Calu3 (cell line): ENCODE data around the gene UTP3. TPM values are rescaled to one million over a fixed set of nuclear protein-coding genes. Genes with fewer than 3 reads are reported as not detected.
"Not testable (repeated sequence)": the region's sequence is repeated elsewhere in the genome, so short reads cannot be mapped to it uniquely, and the experiment has no call there.

Source experiments
- BruUV-seq: library from RNA; stranded (reverse); fragments of 400-500 nt; replicated peaks from 2 replicates; lab custom pipeline; 2021; lab: Mats Ljungman, UMichigan
- CTCF ChIA-PET: fragments of 300-600 bp; sonication (Branson Sonifier 250); formaldehyde crosslinking; loops from one replicate; lab custom pipeline; 2022; ENCODE audit warnings: antibody characterized with exemption; lab: Charles Lee
- DNase-seq: peaks from one replicate; pipeline ENCODE4 v3.0.0; 2022
- H3K27ac Mint-ChIP-seq: one replicate; pipeline ENCODE4 v1.8.0; 2022; ENCODE audit warnings: mixed read lengths; ENCODE audit not compliant: unreplicated experiment
- H3K27me3 Mint-ChIP-seq: one replicate; pipeline ENCODE4 v1.8.0; 2022; ENCODE audit warnings: mixed read lengths; ENCODE audit not compliant: unreplicated experiment
- H3K36me3 Mint-ChIP-seq: one replicate; pipeline ENCODE4 v1.8.0; 2022; ENCODE audit warnings: mild to moderate bottlenecking, moderate library complexity, mixed read lengths; ENCODE audit not compliant: insufficient read depth, unreplicated experiment
- H3K4me1 Mint-ChIP-seq: one replicate; pipeline ENCODE4 v1.8.0; 2022; ENCODE audit warnings: mild to moderate bottlenecking, low read depth, mixed read lengths; ENCODE audit not compliant: unreplicated experiment
- H3K4me3 Mint-ChIP-seq: one replicate; pipeline ENCODE4 v1.8.0; 2022; ENCODE audit warnings: mild to moderate bottlenecking, low read depth, moderate library complexity, mixed read lengths; ENCODE audit not compliant: unreplicated experiment
- H3K9me3 Mint-ChIP-seq: one replicate; pipeline ENCODE4 v1.8.0; 2022; ENCODE audit warnings: low read depth, mixed read lengths; ENCODE audit not compliant: unreplicated experiment
- CTCF ChIP-seq: fragments of 200-600 bp; IDR thresholded peaks from one replicate; pipeline ENCODE4 v1.8.0; 2022; ENCODE audit warnings: antibody characterized with exemption; ENCODE audit not compliant: unreplicated experiment
- intact Hi-C: fragments of 100-400 bp; cut with micrococcal nuclease; formaldehyde crosslinking; loops from one replicate; pipeline ENCODE4 v1.10.0; 2022; ENCODE audit not compliant: unreplicated experiment
- total RNA-seq: library from RNA; stranded (reverse); gene quantifications from 2 replicates; pipeline ENCODE4 v1.2.3, GENCODE V29; 2022

The UTP3 gene
- total RNA-seq, 1 experiment from 2014 or later: 22.2 TPM

GRCh38 chr4:70654605-70655011, 33.7 kb upstream of the UTP3 start:
- Mint-ChIP-seq H3K36me3 (no peaks in the 10 kb centered on the region), H3K27me3 (no peaks in the 10 kb centered on the region), H3K27ac (no peak overlapping the region), H3K4me3 (no peak overlapping the region), H3K9me3 (no peaks in the 10 kb centered on the region), H3K4me1 (no peaks in the 10 kb centered on the region)
- intact Hi-C loops: loop anchor here (5.0 kb wide), 1 partner anchor 358 kb away; no protein-coding TSS in a partner anchor
- no peak for TF ChIP-seq CTCF
- DNase-seq: no peak
- CTCF ChIA-PET: no interaction called here
- no TSS peak for BruUV-seq

- Mint-ChIP-seq H3K4me3 (no peak overlapping the region), H3K27me3 (no peaks in the 10 kb centered on the region), H3K36me3 (no peaks in the 10 kb centered on the region), H3K4me1 (no peaks in the 10 kb centered on the region), H3K27ac (no peak overlapping the region), H3K9me3 (no peaks in the 10 kb centered on the region)
- intact Hi-C loops: no loop called here
- TF ChIP-seq CTCF: no peak
- CTCF ChIA-PET: no interaction called here
- DNase-seq: no peak
- BruUV-seq: no TSS peak
Observed at GRCh38 chr4:70657326-70657725, 31.0 kb upstream of the UTP3 start.

GRCh38 chr4:70658418-70658817, 29.9 kb upstream of the UTP3 start:
- no TSS peak for BruUV-seq
- no peak for TF ChIP-seq CTCF
- Mint-ChIP-seq H3K27me3 (no peaks in the 10 kb centered on the region), H3K9me3 (no peaks in the 10 kb centered on the region), H3K36me3 (no peaks in the 10 kb centered on the region), H3K27ac (no peak overlapping the region), H3K4me3 (no peak overlapping the region), H3K4me1 (no peaks in the 10 kb centered on the region)
- CTCF ChIA-PET: no interaction called here
- no peak for DNase-seq
- intact Hi-C loops: no loop called here

GRCh38 chr4:70660106-70660505, 28.2 kb upstream of the UTP3 start:
- CTCF ChIA-PET: interaction anchor here (0.6 kb wide), 1 partner anchor 1084 kb away, joined by 3 read pairs; no protein-coding TSS in a partner anchor
- no peak overlapping the region for H3K27ac Mint-ChIP-seq
- BruUV-seq: no TSS peak
- TF ChIP-seq CTCF: no peak
- no peaks in the 10 kb centered on the region for H3K36me3 Mint-ChIP-seq
- DNase-seq: no peak
- no peaks in the 10 kb centered on the region for H3K27me3 Mint-ChIP-seq
- intact Hi-C loops: no loop called here
- H3K4me1 Mint-ChIP-seq: no peaks in the 10 kb centered on the region
- H3K9me3 Mint-ChIP-seq: no peaks in the 10 kb centered on the region
- no peak overlapping the region for H3K4me3 Mint-ChIP-seq

GRCh38 chr4:70661309-70661922, 26.9 kb upstream of the UTP3 start:
- H3K27ac Mint-ChIP-seq, H3K27me3 Mint-ChIP-seq, H3K9me3 Mint-ChIP-seq, intact Hi-C loops, CTCF ChIA-PET, BruUV-seq, H3K36me3 Mint-ChIP-seq, H3K4me1 Mint-ChIP-seq, DNase-seq, H3K4me3 Mint-ChIP-seq: not testable (repeated sequence)
